ENCODE measurements around the gene DLX6. TPM values are rescaled to one million over a fixed set of nuclear protein-coding genes. Genes with fewer than 3 reads are reported as not detected.

DLX6 gene
- total and polyA plus RNA-seq, 3 donors from 2014 or later = 6.6 to 10.1 (median 7.3) TPM

DNA sequence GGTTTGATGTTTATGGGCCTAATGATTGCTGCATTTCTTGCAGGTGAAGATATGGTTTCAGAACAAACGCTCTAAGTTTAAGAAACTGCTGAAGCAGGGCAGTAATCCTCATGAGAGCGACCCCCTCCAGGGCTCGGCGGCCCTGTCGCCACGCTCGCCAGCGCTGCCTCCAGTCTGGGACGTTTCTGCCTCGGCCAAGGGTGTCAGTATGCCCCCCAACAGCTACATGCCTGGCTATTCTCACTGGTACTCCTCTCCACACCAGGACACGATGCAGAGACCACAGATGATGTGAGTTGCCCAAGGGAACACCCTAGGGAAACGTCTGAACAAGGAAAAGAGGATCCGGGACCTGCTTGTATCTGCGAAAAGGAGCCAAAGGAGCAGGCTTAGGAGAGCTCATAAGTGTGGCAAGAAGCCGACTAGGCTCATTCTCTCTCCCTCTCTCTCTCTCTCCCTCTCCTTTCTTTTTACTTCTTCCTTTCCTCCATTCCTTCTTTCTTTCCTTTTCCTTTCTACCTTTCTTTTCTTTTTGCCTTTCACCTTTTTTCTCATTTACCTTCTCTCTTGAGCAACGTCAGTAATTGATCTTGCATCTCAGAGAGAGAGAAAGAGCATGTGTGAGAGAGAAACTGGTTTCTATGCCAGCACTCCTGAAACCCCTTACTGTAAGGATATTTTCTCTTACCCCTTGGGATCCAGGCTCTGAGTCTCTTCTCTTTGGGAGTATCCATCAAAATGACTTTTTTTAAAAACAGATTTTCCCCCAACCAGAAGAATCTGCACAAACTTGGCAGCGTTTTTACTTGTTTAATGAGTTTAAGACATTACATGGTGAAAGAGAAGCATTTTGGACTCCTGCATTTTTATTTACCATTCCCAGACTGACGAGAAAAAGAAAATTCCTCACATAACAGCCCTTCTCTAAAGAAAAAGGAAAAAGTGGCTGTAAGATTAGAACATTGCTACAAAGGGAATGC, 4.7 kb downstream of the DLX6 start:
- WGBS, 2 donors = 39 to 40% methylated on average over 12 to 18 of the region's 18 CpGs
- no peak overlapping the region for H3K27ac ChIP-seq
- DNase-seq = no peak
- intact Hi-C loops (cut with DNase I; ENCODE audit: low total_unique reads) = no loop called here
- TF ChIP-seq POLR2A (IDR thresholded peaks at IDR 0.05) (no peak), CTCF (IDR thresholded peaks at IDR 0.05) (no peak)
- no peaks in the 10 kb centered on the region for H3K9me3 ChIP-seq
- peaks cover 4% of the 10 kb centered on the region for H3K27me3 ChIP-seq
- H3K36me3 ChIP-seq (ENCODE audit: low read depth, missing control alignments) = no peaks in the 10 kb centered on the region
- H3K4me3 ChIP-seq = no peak overlapping the region
- H3K4me1 ChIP-seq = peaks cover 3% of the 10 kb centered on the region

DNA sequence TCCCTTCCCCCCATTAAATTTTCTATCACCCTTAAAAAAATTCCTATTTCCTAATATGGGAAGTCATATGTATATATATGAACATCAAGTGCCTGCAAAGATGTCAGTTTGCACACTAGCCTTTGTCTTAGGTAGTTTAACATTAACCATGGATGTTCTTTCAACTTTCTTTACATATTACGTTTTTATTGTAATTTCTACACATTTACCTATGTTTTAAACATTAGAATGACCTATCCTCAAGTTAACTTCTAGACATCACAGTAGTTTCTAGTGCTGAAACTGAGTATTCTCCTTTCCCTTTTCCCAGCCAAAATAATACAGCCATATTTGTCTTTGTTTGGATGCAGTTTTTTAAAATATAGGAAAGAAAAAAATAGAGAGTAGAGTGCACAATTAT, 5.8 kb downstream of the DLX6 start:
- H3K27ac ChIP-seq = no peak overlapping the region
- no peak overlapping the region for H3K4me3 ChIP-seq
- TF ChIP-seq CTCF (IDR thresholded peaks at IDR 0.05) (no peak), POLR2A (IDR thresholded peaks at IDR 0.05) (no peak)
- peaks cover 3% of the 10 kb centered on the region for H3K4me1 ChIP-seq
- 17 to 38% methylated on average over 1 of the region's 1 CpG for WGBS, 2 donors
- DNase-seq = no peak
- H3K27me3 ChIP-seq = no peaks in the 10 kb centered on the region
- no peaks in the 10 kb centered on the region for H3K9me3 ChIP-seq
- no peaks in the 10 kb centered on the region for H3K36me3 ChIP-seq (ENCODE audit: low read depth, missing control alignments)
- intact Hi-C loops (cut with DNase I; ENCODE audit: low total_unique reads) = no loop called here

DNA sequence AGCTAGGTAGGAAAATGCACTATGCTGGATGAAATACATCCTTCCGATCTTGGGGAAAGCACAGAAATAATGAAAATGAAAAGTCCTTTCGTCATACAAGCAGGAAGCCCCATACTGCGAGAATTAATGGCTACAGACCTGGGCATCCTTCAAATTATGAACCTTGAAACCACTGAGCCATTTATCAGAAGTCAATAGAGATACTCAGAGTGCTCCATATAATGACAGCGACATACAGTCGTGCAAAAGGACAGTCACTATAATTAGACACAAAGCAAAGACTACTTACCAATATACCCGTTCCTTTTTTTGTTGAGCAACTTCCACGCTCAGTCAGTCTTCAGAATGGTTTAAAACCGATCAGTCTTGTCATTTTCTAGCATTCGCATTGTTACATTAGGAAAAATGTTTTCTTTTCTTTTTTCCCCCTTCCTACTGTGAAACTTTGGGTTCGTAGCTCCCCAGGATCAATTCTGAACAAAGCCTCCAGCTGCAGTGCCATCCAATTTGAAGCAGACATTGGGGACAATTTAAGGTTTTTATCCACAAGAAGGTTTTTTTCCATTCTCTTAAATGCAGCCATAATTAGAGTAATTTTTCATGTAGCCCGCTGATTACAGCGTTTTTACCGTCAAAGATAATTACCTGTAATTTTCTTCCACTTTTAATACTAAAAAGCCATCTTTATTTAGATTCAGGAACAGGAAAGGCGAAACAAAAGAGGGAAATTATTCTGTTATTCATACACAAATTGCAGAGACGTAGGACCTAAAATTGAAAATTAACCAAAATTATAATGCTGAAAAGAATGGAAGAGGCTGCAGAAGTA, 6.4 kb downstream of the DLX6 start:
- Histone ChIP-seq H3K27ac (no peak overlapping the region), H3K36me3 (ENCODE audit: low read depth, missing control alignments) (no peaks in the 10 kb centered on the region), H3K4me1 (peaks cover 9% of the 10 kb centered on the region), H3K27me3 (no peaks in the 10 kb centered on the region), H3K4me3 (no peak overlapping the region), H3K9me3 (no peaks in the 10 kb centered on the region)
- 32 to 42% methylated on average over 15 of the region's 15 CpGs for WGBS, 2 donors
- TF ChIP-seq CTCF (IDR thresholded peaks at IDR 0.05) (no peak), POLR2A (IDR thresholded peaks at IDR 0.05) (no peak)
- DNase-seq = no peak
- intact Hi-C loops (cut with DNase I; ENCODE audit: low total_unique reads) = no loop called here

- intact Hi-C loops (cut with DNase I; ENCODE audit: low total_unique reads) = no loop called here
- TF ChIP-seq POLR2A (IDR thresholded peaks at IDR 0.05) (no peak), CTCF (IDR thresholded peaks at IDR 0.05) (no peak)
- Histone ChIP-seq H3K4me3 (no peak overlapping the region), H3K9me3 (no peaks in the 10 kb centered on the region), H3K36me3 (ENCODE audit: low read depth, missing control alignments) (no peaks in the 10 kb centered on the region), H3K4me1 (peaks cover 9% of the 10 kb centered on the region), H3K27me3 (no peaks in the 10 kb centered on the region), H3K27ac (no peak overlapping the region)
- DNase-seq = no peak
- WGBS, 2 donors = 9 to 10% methylated on average over 21 of the region's 21 CpGs
Observed at GRCh38 chr7:97012365-97013133, 7.2 kb downstream of the DLX6 start.
